GM23338 (cell line): Measurements from ENCODE around the gene RUNX1.
A peak's percentile ranks its signal among the peaks of the same experiment; 100 is the strongest.

ENCODE experiments used
- CREB1 ChIP-seq: fragments of 250-450 bp; sonication (Bioruptor Pico); IDR thresholded peaks from 2 replicates; pipeline ENCODE4 v1.5.0; 2020; ENCODE audit warnings: low read depth, mild to moderate bottlenecking, moderate library complexity
- EZH2 ChIP-seq: fragments of 200-600 bp; sonication (generic); IDR thresholded peaks from one replicate; pipeline ENCODE4 v1.8.0; 2017; ENCODE audit warnings: antibody characterized with exemption, mild to moderate bottlenecking, low read depth; ENCODE audit not compliant: unreplicated experiment
- JUNB ChIP-seq: IDR thresholded peaks from one replicate; pipeline ENCODE4 v1.6.1; 2016; ENCODE audit warnings: antibody characterized with exemption; ENCODE audit not compliant: unreplicated experiment
- POLR2AphosphoS5 ChIP-seq: IDR thresholded peaks from 2 replicates; pipeline ENCODE4 v1.6.1; 2016; ENCODE audit warnings: antibody characterized with exemption, low read depth
- TF ChIP-seq, protein P1 (sequence below), 2 experiments: fragments of 200-600 bp in 1 of 2; sonication (generic) in 1 of 2; conservative IDR thresholded peaks; 2 replicates each; pipeline versions ENCODE4 v1.5.1 to v1.6.1; 2016 to 2017; ENCODE audit warnings: antibody characterized with exemption in 2 of 2, low read depth in 2 of 2, mild to moderate bottlenecking in 2 of 2, moderate library complexity in 1 of 2
- TF ChIP-seq, protein P2 (sequence below): fragments of 250-450 bp; sonication (Bioruptor Pico); IDR thresholded peaks from 2 replicates; pipeline ENCODE4 v1.5.0; 2020; ENCODE audit warnings: mild to moderate bottlenecking, moderate library complexity
- TF ChIP-seq, protein P3 (sequence below): IDR thresholded peaks from one replicate; pipeline ENCODE4 v1.6.1; 2018; ENCODE audit warnings: antibody characterized with exemption; ENCODE audit not compliant: unreplicated experiment

DNA sequence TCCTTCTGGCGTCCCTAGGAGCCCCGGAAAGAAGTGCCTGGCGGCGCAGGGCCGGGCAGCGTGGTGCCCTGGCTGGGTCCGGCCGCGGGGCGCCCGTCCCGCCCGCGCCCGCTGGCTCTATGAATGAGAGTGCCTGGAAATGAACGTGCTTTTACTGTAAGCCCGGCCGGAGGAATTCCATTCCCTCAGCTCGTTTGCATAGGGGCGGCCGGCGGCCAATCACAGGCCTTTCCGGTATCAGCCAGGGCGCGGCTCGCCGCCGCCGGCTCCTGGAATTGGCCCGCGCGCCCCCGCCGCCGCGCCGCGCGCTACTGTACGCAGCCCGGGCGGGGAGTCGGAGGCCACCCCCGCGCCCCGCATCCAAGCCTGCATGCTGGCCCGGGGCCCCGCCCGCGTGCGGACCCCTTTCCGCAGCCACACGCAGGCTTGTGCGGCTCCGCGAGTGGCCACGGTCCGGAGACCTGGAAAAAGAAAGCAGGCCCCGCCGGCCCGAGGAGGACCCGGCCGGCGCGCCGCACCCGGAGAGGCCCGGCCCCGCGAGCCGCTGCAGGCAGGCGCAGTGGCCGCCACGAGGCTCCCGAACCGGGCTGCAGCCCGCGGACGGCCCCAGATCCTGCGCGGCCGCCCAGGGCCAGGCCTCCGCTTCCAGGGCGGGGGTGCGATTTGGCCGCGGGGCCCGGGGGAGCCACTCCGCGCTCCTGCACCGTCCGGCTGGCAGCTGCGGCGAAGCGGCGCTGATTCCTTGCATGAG, 160.4 kb downstream of the RUNX1 start:
- TF ChIP-seq, protein P1, sequence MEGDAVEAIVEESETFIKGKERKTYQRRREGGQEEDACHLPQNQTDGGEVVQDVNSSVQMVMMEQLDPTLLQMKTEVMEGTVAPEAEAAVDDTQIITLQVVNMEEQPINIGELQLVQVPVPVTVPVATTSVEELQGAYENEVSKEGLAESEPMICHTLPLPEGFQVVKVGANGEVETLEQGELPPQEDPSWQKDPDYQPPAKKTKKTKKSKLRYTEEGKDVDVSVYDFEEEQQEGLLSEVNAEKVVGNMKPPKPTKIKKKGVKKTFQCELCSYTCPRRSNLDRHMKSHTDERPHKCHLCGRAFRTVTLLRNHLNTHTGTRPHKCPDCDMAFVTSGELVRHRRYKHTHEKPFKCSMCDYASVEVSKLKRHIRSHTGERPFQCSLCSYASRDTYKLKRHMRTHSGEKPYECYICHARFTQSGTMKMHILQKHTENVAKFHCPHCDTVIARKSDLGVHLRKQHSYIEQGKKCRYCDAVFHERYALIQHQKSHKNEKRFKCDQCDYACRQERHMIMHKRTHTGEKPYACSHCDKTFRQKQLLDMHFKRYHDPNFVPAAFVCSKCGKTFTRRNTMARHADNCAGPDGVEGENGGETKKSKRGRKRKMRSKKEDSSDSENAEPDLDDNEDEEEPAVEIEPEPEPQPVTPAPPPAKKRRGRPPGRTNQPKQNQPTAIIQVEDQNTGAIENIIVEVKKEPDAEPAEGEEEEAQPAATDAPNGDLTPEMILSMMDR (conservative IDR thresholded peaks at IDR 0.05; ENCODE audit: low read depth in 2 of 2), result no peak
- TF ChIP-seq POLR2AphosphoS5, result peak; percentile 41; the same call in 1 of the 2 replicates
- no peak for TF ChIP-seq JUNB
- no peak for TF ChIP-seq EZH2
- TF ChIP-seq, protein P2, sequence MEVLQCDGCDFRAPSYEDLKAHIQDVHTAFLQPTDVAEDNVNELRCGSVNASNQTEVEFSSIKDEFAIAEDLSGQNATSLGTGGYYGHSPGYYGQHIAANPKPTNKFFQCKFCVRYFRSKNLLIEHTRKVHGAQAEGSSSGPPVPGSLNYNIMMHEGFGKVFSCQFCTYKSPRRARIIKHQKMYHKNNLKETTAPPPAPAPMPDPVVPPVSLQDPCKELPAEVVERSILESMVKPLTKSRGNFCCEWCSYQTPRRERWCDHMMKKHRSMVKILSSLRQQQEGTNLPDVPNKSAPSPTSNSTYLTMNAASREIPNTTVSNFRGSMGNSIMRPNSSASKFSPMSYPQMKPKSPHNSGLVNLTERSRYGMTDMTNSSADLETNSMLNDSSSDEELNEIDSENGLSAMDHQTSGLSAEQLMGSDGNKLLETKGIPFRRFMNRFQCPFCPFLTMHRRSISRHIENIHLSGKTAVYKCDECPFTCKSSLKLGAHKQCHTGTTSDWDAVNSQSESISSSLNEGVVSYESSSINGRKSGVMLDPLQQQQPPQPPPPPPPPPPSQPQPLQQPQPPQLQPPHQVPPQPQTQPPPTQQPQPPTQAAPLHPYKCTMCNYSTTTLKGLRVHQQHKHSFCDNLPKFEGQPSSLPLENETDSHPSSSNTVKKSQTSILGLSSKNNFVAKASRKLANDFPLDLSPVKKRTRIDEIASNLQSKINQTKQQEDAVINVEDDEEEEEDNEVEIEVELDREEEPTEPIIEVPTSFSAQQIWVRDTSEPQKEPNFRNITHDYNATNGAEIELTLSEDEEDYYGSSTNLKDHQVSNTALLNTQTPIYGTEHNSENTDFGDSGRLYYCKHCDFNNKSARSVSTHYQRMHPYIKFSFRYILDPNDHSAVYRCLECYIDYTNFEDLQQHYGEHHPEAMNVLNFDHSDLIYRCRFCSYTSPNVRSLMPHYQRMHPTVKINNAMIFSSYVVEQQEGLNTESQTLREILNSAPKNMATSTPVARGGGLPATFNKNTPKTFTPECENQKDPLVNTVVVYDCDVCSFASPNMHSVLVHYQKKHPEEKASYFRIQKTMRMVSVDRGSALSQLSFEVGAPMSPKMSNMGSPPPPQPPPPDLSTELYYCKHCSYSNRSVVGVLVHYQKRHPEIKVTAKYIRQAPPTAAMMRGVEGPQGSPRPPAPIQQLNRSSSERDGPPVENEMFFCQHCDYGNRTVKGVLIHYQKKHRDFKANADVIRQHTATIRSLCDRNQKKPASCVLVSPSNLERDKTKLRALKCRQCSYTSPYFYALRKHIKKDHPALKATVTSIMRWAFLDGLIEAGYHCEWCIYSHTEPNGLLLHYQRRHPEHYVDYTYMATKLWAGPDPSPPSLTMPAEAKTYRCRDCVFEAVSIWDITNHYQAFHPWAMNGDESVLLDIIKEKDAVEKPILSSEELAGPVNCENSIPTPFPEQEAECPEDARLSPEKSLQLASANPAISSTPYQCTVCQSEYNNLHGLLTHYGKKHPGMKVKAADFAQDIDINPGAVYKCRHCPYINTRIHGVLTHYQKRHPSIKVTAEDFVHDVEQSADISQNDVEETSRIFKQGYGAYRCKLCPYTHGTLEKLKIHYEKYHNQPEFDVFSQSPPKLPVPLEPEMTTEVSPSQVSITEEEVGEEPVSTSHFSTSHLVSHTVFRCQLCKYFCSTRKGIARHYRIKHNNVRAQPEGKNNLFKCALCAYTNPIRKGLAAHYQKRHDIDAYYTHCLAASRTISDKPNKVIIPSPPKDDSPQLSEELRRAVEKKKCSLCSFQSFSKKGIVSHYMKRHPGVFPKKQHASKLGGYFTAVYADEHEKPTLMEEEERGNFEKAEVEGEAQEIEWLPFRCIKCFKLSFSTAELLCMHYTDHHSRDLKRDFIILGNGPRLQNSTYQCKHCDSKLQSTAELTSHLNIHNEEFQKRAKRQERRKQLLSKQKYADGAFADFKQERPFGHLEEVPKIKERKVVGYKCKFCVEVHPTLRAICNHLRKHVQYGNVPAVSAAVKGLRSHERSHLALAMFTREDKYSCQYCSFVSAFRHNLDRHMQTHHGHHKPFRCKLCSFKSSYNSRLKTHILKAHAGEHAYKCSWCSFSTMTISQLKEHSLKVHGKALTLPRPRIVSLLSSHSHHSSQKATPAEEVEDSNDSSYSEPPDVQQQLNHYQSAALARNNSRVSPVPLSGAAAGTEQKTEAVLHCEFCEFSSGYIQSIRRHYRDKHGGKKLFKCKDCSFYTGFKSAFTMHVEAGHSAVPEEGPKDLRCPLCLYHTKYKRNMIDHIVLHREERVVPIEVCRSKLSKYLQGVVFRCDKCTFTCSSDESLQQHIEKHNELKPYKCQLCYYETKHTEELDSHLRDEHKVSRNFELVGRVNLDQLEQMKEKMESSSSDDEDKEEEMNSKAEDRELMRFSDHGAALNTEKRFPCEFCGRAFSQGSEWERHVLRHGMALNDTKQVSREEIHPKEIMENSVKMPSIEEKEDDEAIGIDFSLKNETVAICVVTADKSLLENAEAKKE (CRISPR knock-in tag), result no peak
- TF ChIP-seq, protein P3, sequence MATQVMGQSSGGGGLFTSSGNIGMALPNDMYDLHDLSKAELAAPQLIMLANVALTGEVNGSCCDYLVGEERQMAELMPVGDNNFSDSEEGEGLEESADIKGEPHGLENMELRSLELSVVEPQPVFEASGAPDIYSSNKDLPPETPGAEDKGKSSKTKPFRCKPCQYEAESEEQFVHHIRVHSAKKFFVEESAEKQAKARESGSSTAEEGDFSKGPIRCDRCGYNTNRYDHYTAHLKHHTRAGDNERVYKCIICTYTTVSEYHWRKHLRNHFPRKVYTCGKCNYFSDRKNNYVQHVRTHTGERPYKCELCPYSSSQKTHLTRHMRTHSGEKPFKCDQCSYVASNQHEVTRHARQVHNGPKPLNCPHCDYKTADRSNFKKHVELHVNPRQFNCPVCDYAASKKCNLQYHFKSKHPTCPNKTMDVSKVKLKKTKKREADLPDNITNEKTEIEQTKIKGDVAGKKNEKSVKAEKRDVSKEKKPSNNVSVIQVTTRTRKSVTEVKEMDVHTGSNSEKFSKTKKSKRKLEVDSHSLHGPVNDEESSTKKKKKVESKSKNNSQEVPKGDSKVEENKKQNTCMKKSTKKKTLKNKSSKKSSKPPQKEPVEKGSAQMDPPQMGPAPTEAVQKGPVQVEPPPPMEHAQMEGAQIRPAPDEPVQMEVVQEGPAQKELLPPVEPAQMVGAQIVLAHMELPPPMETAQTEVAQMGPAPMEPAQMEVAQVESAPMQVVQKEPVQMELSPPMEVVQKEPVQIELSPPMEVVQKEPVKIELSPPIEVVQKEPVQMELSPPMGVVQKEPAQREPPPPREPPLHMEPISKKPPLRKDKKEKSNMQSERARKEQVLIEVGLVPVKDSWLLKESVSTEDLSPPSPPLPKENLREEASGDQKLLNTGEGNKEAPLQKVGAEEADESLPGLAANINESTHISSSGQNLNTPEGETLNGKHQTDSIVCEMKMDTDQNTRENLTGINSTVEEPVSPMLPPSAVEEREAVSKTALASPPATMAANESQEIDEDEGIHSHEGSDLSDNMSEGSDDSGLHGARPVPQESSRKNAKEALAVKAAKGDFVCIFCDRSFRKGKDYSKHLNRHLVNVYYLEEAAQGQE, result no peak
- TF ChIP-seq CREB1 (CRISPR knock-in tag), result no peak
